Activated CD4-positive, alpha-beta T cell treated with anti-CD3 and anti-CD28 coated beads, Interleukin-2, amount 50 U/mL, for 16 hours (primary cell): ENCODE data around the gene COG5.

Experiments used
- DNase-seq: peaks from one replicate; pipeline ENCODE4 v3.0.0-alpha.2; 2020

Gene COG5

GRCh38 chr7:107387573-107388219 is 176.0 kb downstream of the COG5 start:
- DNase-seq: no peak

- DNase-seq: no peak
These were observed 176.6 kb downstream of the COG5 start for GRCh38 chr7:107387128-107387527.

GRCh38 chr7:107386548-107387102 is 177.1 kb downstream of the COG5 start:
- DNase-seq: no peak

- no peak for DNase-seq
These were observed 179.7 kb downstream of the COG5 start for GRCh38 chr7:107384025-107384424.

GRCh38 chr7:107383203-107383602 is 180.5 kb downstream of the COG5 start:
- DNase-seq: no peak

GRCh38 chr7:107381453-107381852 is 182.3 kb downstream of the COG5 start:
- no peak for DNase-seq

GRCh38 chr7:107373354-107373753 is 190.4 kb downstream of the COG5 start:
- no peak for DNase-seq

GRCh38 chr7:107372298-107372697 is 191.4 kb downstream of the COG5 start:
- no peak for DNase-seq

GRCh38 chr7:107370816-107371215 is 192.9 kb downstream of the COG5 start:
- no peak for DNase-seq

- no peak for DNase-seq
These were observed 198.9 kb downstream of the COG5 start for GRCh38 chr7:107364787-107365186.

GRCh38 chr7:107359520-107360316 is 204.0 kb downstream of the COG5 start:
- no peak for DNase-seq

- no peak for DNase-seq
These were observed 208.1 kb downstream of the COG5 start for GRCh38 chr7:107355616-107356015.

- DNase-seq: no peak
These were observed 209.1 kb downstream of the COG5 start for GRCh38 chr7:107354640-107355039.

GRCh38 chr7:107353701-107354100 is 210.0 kb downstream of the COG5 start:
- no peak for DNase-seq

GRCh38 chr7:107345898-107346297 is 217.8 kb downstream of the COG5 start:
- no peak for DNase-seq

GRCh38 chr7:107344799-107345198 is 218.9 kb downstream of the COG5 start:
- DNase-seq: peak; percentile 24

- DNase-seq: no peak
These were observed 219.4 kb downstream of the COG5 start for GRCh38 chr7:107344286-107344685.

- no peak for DNase-seq
These were observed 225.6 kb downstream of the COG5 start for GRCh38 chr7:107338080-107338479.

GRCh38 chr7:107332488-107333269 is 231.0 kb downstream of the COG5 start:
- DNase-seq: no peak

- no peak for DNase-seq
These were observed 233.2 kb downstream of the COG5 start for GRCh38 chr7:107330478-107330877.

- no peak for DNase-seq
These were observed 235.6 kb downstream of the COG5 start for GRCh38 chr7:107327986-107328569.

- no peak for DNase-seq
These were observed 237.7 kb downstream of the COG5 start for GRCh38 chr7:107326061-107326460.

GRCh38 chr7:107322015-107322414 is 241.7 kb downstream of the COG5 start:
- no peak for DNase-seq
